DMS53 treated with DMSO at 0.1 percent for 48 hours (cell line): ENCODE data around the gene ESYT2.
A peak's percentile ranks its signal among the peaks of the same experiment; 100 is the strongest.
"Not testable (repeated sequence)": the region's sequence is repeated elsewhere in the genome, so short reads cannot be mapped to it uniquely, and the experiment has no call there.

Source experiments
- DNase-seq: peaks from one replicate; lab custom pipeline; 2025; ENCODE audit not compliant: unreplicated experiment; lab: John Stamatoyannopoulos, UW

The ESYT2 gene

GRCh38 chr7:158727690-158728089 lies 101.6 kb downstream of the ESYT2 start:
- DNase-seq = no peak

GRCh38 chr7:158726277-158726807 lies 103.0 kb downstream of the ESYT2 start:
- DNase-seq = no peak

- no peak for DNase-seq
Measured at GRCh38 chr7:158725506-158725800, 103.9 kb downstream of the ESYT2 start.

- DNase-seq = no peak
Measured at GRCh38 chr7:158724658-158725505, 104.4 kb downstream of the ESYT2 start.

GRCh38 chr7:158723714-158724385 lies 105.5 kb downstream of the ESYT2 start:
- DNase-seq = no peak

GRCh38 chr7:158723266-158723665 lies 106.0 kb downstream of the ESYT2 start:
- DNase-seq = no peak

- DNase-seq = no peak
Measured at GRCh38 chr7:158722574-158723237, 106.6 kb downstream of the ESYT2 start.

GRCh38 chr7:158720112-158720511 lies 109.2 kb downstream of the ESYT2 start:
- no peak for DNase-seq

GRCh38 chr7:158716802-158717201 lies 112.5 kb downstream of the ESYT2 start:
- DNase-seq = no peak

GRCh38 chr7:158710651-158711102 lies 118.6 kb downstream of the ESYT2 start:
- no peak for DNase-seq

- no peak for DNase-seq
Measured at GRCh38 chr7:158707610-158708009, 121.7 kb downstream of the ESYT2 start.

GRCh38 chr7:158706710-158707590 lies 122.4 kb downstream of the ESYT2 start:
- no peak for DNase-seq

- DNase-seq = no peak
Measured at GRCh38 chr7:158706273-158706704, 123.0 kb downstream of the ESYT2 start.

GRCh38 chr7:158705234-158705850 lies 124.0 kb downstream of the ESYT2 start:
- DNase-seq = no peak

GRCh38 chr7:158704524-158705233 lies 124.6 kb downstream of the ESYT2 start, which contains the start of gene NCAPG2:
Gene NCAPG2 (minus strand): TSS chr7:158704804. CDS start chr7:158701899, 2,905 bp downstream.
- DNase-seq = peak; percentile 99

- DNase-seq = not testable (repeated sequence)
Measured at GRCh38 chr7:158703679-158704523, 125.4 kb downstream of the ESYT2 start.

GRCh38 chr7:158702944-158703343 lies 126.4 kb downstream of the ESYT2 start:
- DNase-seq = no peak

- DNase-seq = no peak
Measured at GRCh38 chr7:158702196-158702595, 127.1 kb downstream of the ESYT2 start.

- DNase-seq = no peak
Measured at GRCh38 chr7:158700008-158700407, 129.3 kb downstream of the ESYT2 start.
